GM12878 (cell line): ENCODE data around the gene IL1B. TPM values are rescaled to one million over a fixed set of nuclear protein-coding genes. Genes with fewer than 3 reads are reported as not detected.
A peak's percentile ranks its signal among the peaks of the same experiment; 100 is the strongest.

Source experiments
- ATF2 ChIP-seq: IDR thresholded peaks from 2 replicates; pipeline ENCODE4 v1.6.1; 2012; ENCODE audit warnings: low read length, inconsistent platforms
- ATF7 ChIP-seq: fragments of 450-650 bp; IDR thresholded peaks from 2 replicates; pipeline ENCODE4 v1.6.1; 2016; ENCODE audit warnings: low read depth, mild to moderate bottlenecking
- CREB1 ChIP-seq: IDR thresholded peaks from 2 replicates; pipeline ENCODE4 v1.6.1; 2012; ENCODE audit warnings: low read depth, mild to moderate bottlenecking, inconsistent platforms
- GABPA ChIP-seq: IDR thresholded peaks from 2 replicates; pipeline ENCODE4 v1.6.1; 2014; ENCODE audit warnings: antibody characterized with exemption, low read depth, mild to moderate bottlenecking, inconsistent platforms
- NR2C1 ChIP-seq: fragments of 450-650 bp; IDR thresholded peaks from 2 replicates; pipeline ENCODE4 v1.6.1; 2017; ENCODE audit warnings: antibody characterized with exemption, mild to moderate bottlenecking, moderate library complexity
- RBBP5 ChIP-seq: fragments of 200-600 bp; sonication (generic); conservative IDR thresholded peaks from 2 replicates; pipeline ENCODE4 v1.6.1; 2016
- SMARCA5 ChIP-seq: fragments of 450-650 bp; IDR thresholded peaks from 2 replicates; pipeline ENCODE4 v1.6.1; 2017; ENCODE audit warnings: mild to moderate bottlenecking
- SPI1 ChIP-seq: IDR thresholded peaks from 2 replicates; pipeline ENCODE4 v1.6.1; 2011; ENCODE audit warnings: low read depth, mild to moderate bottlenecking, low read length, moderate library complexity, borderline replicate concordance; ENCODE audit not compliant: insufficient read depth
- USF1 ChIP-seq: IDR thresholded peaks from 2 replicates; pipeline ENCODE4 v1.6.1; 2011; ENCODE audit warnings: borderline replicate concordance, low read depth, mild to moderate bottlenecking, moderate library complexity, mixed read lengths, low read length; ENCODE audit not compliant: insufficient read depth; ENCODE audit errors: extremely low read length
- USF2 ChIP-seq: IDR thresholded peaks from 2 replicates; pipeline ENCODE4 v1.6.1; 2011; ENCODE audit warnings: low read depth, low read length, improper control_type of control experiment, borderline replicate concordance
- ZNF592 ChIP-seq: fragments of 450-650 bp; IDR thresholded peaks from 2 replicates; pipeline ENCODE4 v1.6.1; 2017; ENCODE audit warnings: mild to moderate bottlenecking, moderate library complexity
- polyA plus RNA-seq, 11 experiments: library from polyadenylated mRNA; depleted of rRNA in 4 of 11; unstranded in 6 of 11; stranded (reverse) in 5 of 11; fragments of >200 nt; fragmentation: Nextera tagmentation in 4 of 11; fragmentation: Illumina TruSeq in 1 of 11; extraction: Ambion mirVana in 4 of 11; extraction: Trizol in 1 of 11; gene quantifications; 1 replicate in 1 of 11; 2 replicates in 10 of 11; pipeline versions ENCODE4 v1.2.1 to v1.2.3, GENCODE V29; 2011 to 2016; ENCODE audit warnings: inconsistent platforms in 2 of 11, missing spikeins in 2 of 11, low read depth in 1 of 11
- total RNA-seq, 4 experiments: library from RNA; depleted of rRNA in 3 of 4; stranded (reverse); fragments of >200 nt in 3 of 4; fragmentation: Illumina TruSeq in 1 of 4; extraction: Trizol in 1 of 4; gene quantifications; 2 replicates each; pipeline versions ENCODE4 v1.2.1 to v1.2.3, GENCODE V29; 2013 to 2021

Gene IL1B
- total and polyA plus RNA-seq, 10 of the 15 experiments (the other 5 are each of a cell fraction or from before 2014, with no cell fraction given): 0.20 to 1.6 (median 0.84) TPM

DNA sequence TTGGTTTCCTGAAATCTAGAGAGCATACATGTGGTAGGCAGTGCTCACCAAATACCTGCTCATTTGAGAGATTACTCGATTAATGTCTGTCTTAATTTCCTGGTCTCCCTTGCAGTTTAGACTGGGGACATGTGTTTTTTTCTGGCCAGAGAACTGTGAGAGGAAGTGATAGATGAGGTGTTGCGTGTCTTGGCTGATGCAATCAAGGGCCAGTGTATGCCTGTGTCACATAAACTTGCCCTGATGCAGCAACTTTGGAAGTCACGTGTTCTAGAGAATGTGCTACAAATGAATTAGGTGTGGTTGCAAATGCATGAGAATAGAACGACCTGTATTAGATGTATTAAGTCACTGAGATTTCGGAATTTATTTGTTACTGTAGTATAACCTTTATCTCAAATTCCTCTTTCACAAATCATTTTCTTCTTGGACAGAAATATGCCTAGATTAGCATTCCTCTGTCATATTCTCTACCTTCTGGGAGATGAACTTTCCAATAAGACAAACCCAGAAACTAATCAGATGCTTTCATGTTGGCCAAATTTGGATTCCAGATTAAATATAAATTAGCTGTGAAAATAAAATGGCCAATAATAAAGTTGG is 42.3 kb downstream of the IL1B start (continued):
- no peak for TF ChIP-seq GABPA
- no peak for TF ChIP-seq RBBP5
- TF ChIP-seq USF1: peak; percentile 49
- no peak; the same call in 1 of the 2 replicates for TF ChIP-seq USF2
- no peak for TF ChIP-seq NR2C1
- TF ChIP-seq SPI1: peak; percentile 78; the same call in 1 of the 2 replicates
- no peak for TF ChIP-seq SMARCA5
- peak; percentile 97 for TF ChIP-seq CREB1
- TF ChIP-seq ATF7: peak; percentile 43; the same call in 1 of the 2 replicates
- TF ChIP-seq ATF2: peak; percentile 15; the same call in 1 of the 2 replicates
- TF ChIP-seq ZNF592: no peak
